MCF 10A (cell line): ENCODE results near the gene IFI27L2. TPM values are rescaled to one million over a fixed set of nuclear protein-coding genes. Genes with fewer than 3 reads are reported as not detected.
A peak's percentile ranks its signal among the peaks of the same experiment; 100 is the strongest.

Experiments
- BruUV-seq: library from RNA; stranded (reverse); fragments of 400-500 nt; replicated peaks from 2 replicates; lab custom pipeline; 2021; lab: Mats Ljungman, UMichigan
- CTCF ChIA-PET: fragments of 300-600 bp; sonication (Branson Sonifier 250); formaldehyde crosslinking; extraction: SDS; loops from one replicate; lab custom pipeline; 2021; ENCODE audit warnings: antibody characterized with exemption, inconsistent platforms; lab: Yijun Ruan, JAX
- POLR2A ChIA-PET: fragments of 300-600, 350-650 bp; sonication (Branson Sonifier 250); formaldehyde crosslinking; extraction: SDS; loops from one replicate; lab custom pipeline; 2020; ENCODE audit warnings: antibody characterized with exemption, inconsistent platforms; lab: Yijun Ruan, JAX
- DNase-seq: peaks from one replicate; pipeline ENCODE4 v3.0.0-alpha.2; 2018; ENCODE audit not compliant: unreplicated experiment
- H3K27ac Mint-ChIP-seq: one replicate; pipeline ENCODE4 v1.8.0; 2022; ENCODE audit warnings: mild to moderate bottlenecking, low read depth, mixed read lengths; ENCODE audit not compliant: unreplicated experiment
- H3K27me3 Mint-ChIP-seq: one replicate; pipeline ENCODE4 v1.8.0; 2022; ENCODE audit warnings: mixed read lengths; ENCODE audit not compliant: insufficient read depth, unreplicated experiment
- H3K36me3 Mint-ChIP-seq: one replicate; pipeline ENCODE4 v1.8.0; 2022; ENCODE audit warnings: mild to moderate bottlenecking, moderate library complexity, mixed read lengths; ENCODE audit not compliant: insufficient read depth, unreplicated experiment
- H3K4me1 Mint-ChIP-seq: one replicate; pipeline ENCODE4 v1.8.0; 2022; ENCODE audit warnings: mixed read lengths; ENCODE audit not compliant: insufficient read depth, unreplicated experiment
- H3K4me3 Mint-ChIP-seq: one replicate; pipeline ENCODE4 v1.8.0; 2022; ENCODE audit warnings: mild to moderate bottlenecking, moderate library complexity, mixed read lengths; ENCODE audit not compliant: unreplicated experiment
- H3K9me3 Mint-ChIP-seq: one replicate; pipeline ENCODE4 v1.8.0; 2022; ENCODE audit warnings: mixed read lengths; ENCODE audit not compliant: unreplicated experiment
- intact Hi-C: fragments of 100-400 bp; cut with micrococcal nuclease; formaldehyde crosslinking; loops from 2 replicates; pipeline ENCODE4 v1.14.1; 2022
- total RNA-seq: library from RNA; stranded (reverse); gene quantifications from 2 replicates; pipeline ENCODE4 v1.2.3, GENCODE V29; 2022
- TF ChIP-seq, protein P1 (sequence below): fragments of 200-600 bp; IDR thresholded peaks from one replicate; pipeline ENCODE4 v1.8.0; 2022; ENCODE audit warnings: antibody characterized with exemption, mild to moderate bottlenecking; ENCODE audit not compliant: unreplicated experiment

The IFI27L2 gene
- total RNA-seq, 1 experiment from 2014 or later = 44.3 TPM

- Mint-ChIP-seq H3K4me3 (no peak overlapping the region), H3K4me1 (peaks cover 21% of the 10 kb centered on the region), H3K36me3 (peaks cover 6% of the 10 kb centered on the region), H3K9me3 (peaks cover 8% of the 10 kb centered on the region), H3K27ac (no peak overlapping the region), H3K27me3 (no peaks in the 10 kb centered on the region)
- intact Hi-C loops = no loop called here
- TF ChIP-seq, protein P1, sequence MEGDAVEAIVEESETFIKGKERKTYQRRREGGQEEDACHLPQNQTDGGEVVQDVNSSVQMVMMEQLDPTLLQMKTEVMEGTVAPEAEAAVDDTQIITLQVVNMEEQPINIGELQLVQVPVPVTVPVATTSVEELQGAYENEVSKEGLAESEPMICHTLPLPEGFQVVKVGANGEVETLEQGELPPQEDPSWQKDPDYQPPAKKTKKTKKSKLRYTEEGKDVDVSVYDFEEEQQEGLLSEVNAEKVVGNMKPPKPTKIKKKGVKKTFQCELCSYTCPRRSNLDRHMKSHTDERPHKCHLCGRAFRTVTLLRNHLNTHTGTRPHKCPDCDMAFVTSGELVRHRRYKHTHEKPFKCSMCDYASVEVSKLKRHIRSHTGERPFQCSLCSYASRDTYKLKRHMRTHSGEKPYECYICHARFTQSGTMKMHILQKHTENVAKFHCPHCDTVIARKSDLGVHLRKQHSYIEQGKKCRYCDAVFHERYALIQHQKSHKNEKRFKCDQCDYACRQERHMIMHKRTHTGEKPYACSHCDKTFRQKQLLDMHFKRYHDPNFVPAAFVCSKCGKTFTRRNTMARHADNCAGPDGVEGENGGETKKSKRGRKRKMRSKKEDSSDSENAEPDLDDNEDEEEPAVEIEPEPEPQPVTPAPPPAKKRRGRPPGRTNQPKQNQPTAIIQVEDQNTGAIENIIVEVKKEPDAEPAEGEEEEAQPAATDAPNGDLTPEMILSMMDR = no peak
- no TSS peak for BruUV-seq
- DNase-seq = no peak
- ChIA-PET CTCF (interaction anchor here (1.4 to 2.1 kb wide), 2 partner anchors 14 to 19 kb away, joined by 6 to 8 read pairs; no protein-coding TSS in a partner anchor), POLR2A (interaction anchor here (1.0 kb wide), 1 partner anchor 28 kb away, joined by 3 read pairs; no protein-coding TSS in a partner anchor)
These were observed 11.5 kb downstream of the IFI27L2 start for GRCh38 chr14:94117856-94118255.

DNA sequence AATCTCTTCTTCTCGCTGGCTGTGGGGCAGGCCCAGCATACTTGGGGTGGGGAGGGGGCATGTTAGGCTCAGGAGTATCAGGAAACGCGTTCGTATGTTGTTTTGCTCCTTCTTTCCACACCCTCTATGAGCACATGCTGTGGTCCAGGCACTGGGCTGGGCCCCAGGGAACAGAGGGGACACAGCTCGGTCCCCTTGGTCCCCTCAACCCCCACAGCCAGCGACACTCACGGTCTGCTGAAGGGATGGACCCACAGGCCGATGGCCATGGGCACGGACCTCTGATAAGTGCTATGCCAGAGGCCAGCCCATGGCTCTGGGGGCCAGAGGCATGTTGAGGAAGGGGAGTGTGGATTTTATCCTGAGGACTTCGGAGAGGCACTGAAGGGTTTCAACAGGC is 12.7 kb downstream of the IFI27L2 start:
- no peaks in the 10 kb centered on the region for H3K27me3 Mint-ChIP-seq
- intact Hi-C loops = no loop called here

DNA sequence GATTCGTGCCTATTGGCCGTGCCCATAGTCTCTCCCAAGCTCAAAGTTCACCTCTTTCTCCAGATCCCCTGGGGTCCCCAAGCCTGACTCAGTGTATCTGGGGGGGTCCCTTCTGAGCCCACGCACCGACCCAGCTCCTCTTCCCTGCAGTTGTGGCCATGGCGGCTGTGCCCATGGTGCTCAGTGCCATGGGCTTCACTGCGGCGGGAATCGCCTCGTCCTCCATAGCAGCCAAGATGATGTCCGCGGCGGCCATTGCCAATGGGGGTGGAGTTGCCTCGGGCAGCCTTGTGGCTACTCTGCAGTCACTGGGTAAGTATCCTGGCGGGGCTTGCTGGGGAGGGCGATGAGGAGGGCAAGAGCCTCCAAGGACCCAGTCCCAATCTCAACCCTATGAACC is 13.8 kb downstream of the IFI27L2 start:
- Mint-ChIP-seq H3K27me3 (no peaks in the 10 kb centered on the region), H3K9me3 (peaks cover 3% of the 10 kb centered on the region), H3K4me3 (no peak overlapping the region), H3K27ac (no peak overlapping the region), H3K36me3 (peaks cover 1% of the 10 kb centered on the region), H3K4me1 (peaks cover 24% of the 10 kb centered on the region)
- intact Hi-C loops = no loop called here
- TF ChIP-seq, protein P1 = no peak
- POLR2A ChIA-PET = interaction anchor here (1.2 kb wide), 1 partner anchor 14 kb away, joined by 3 read pairs; the partner anchor contains the start of gene IFI27L2
- CTCF ChIA-PET = interaction anchor here (0.6 to 1.4 kb wide), 4 partner anchors 9 to 169 kb away, joined by 3 to 6 read pairs (median 3); partner anchors contain the start of gene IFI27L2
- BruUV-seq = no TSS peak
- DNase-seq = no peak

More for the DNA sequence above, 12.7 kb downstream of the IFI27L2 start:
- POLR2A ChIA-PET = no interaction called here
- CTCF ChIA-PET = interaction anchor here (0.7 to 2.1 kb wide), 2 partner anchors 8 to 15 kb away, joined by 3 to 8 read pairs; no protein-coding TSS in a partner anchor
- peaks cover 6% of the 10 kb centered on the region for H3K36me3 Mint-ChIP-seq
- H3K9me3 Mint-ChIP-seq = peaks cover 8% of the 10 kb centered on the region
- TF ChIP-seq, protein P1 = no peak
- H3K27ac Mint-ChIP-seq = no peak overlapping the region
- H3K4me1 Mint-ChIP-seq = peaks cover 27% of the 10 kb centered on the region
- DNase-seq = no peak
- no peak overlapping the region for H3K4me3 Mint-ChIP-seq
- no TSS peak for BruUV-seq

- no peaks in the 10 kb centered on the region for H3K27me3 Mint-ChIP-seq
These were observed 14.3 kb downstream of the IFI27L2 start for GRCh38 chr14:94115058-94115591.

More at GRCh38 chr14:94115058-94115591, 14.3 kb downstream of the IFI27L2 start:
- peak; percentile 25 for DNase-seq
- ChIA-PET POLR2A (interaction anchor here (1.2 kb wide), 1 partner anchor 14 kb away, joined by 3 read pairs; the partner anchor contains the start of gene IFI27L2), CTCF (interaction anchor here (0.6 to 1.4 kb wide), 3 partner anchors 14 to 169 kb away, joined by 3 to 6 read pairs (median 3); partner anchors contain the start of gene IFI27L2)
- no peak overlapping the region for H3K4me3 Mint-ChIP-seq
- intact Hi-C loops = no loop called here
- BruUV-seq = no TSS peak
- H3K27ac Mint-ChIP-seq = no peak overlapping the region
- no peaks in the 10 kb centered on the region for H3K36me3 Mint-ChIP-seq
- TF ChIP-seq, protein P1 = no peak
- peaks cover 29% of the 10 kb centered on the region for H3K4me1 Mint-ChIP-seq
- no peaks in the 10 kb centered on the region for H3K9me3 Mint-ChIP-seq
